Measurements from ENCODE around the gene SSR4.

DNA sequence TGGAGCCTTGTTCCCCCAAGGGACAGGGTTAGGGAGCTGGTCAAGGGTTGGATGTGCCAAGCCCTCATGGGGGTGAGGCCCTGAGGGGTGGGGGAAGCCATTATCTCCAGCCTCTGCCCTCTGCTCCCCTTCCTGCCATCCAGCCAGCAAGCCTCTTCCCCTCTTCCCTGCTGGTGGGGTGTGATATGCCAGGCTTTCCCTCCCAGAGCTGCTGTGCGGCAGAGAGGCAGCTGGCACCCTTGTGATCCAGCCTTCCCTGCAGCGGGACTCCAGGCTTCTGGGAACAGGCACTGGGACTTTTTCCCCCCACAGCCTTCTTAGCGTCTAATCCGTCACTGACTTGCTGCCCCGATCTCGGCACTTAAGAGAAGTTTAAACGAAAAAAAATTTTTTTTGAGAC is 6.3 kb downstream of the SSR4 start:
- TF ChIP-seq POLR2AphosphoS5 (IDR thresholded peaks at IDR 0.05; ENCODE audit: low read depth, low read length) (no peak), SPI1 (IDR thresholded peaks at IDR 0.05; ENCODE audit: low read depth, low read length) (no peak), POLR2A (IDR thresholded peaks at IDR 0.05; ENCODE audit: low read depth, low read length) (no peak)

Measured in GM12891 (cell line).